Calu3 (cell line): Measurements from ENCODE around the gene ZNF444. TPM values are rescaled to one million over a fixed set of nuclear protein-coding genes. Genes with fewer than 3 reads are reported as not detected.

ENCODE experiments used
- BruUV-seq: library from RNA; stranded (reverse); fragments of 400-500 nt; replicated peaks from 2 replicates; lab custom pipeline; 2021; lab: Mats Ljungman, UMichigan
- CTCF ChIA-PET: fragments of 300-600 bp; sonication (Branson Sonifier 250); formaldehyde crosslinking; loops from one replicate; lab custom pipeline; 2022; ENCODE audit warnings: antibody characterized with exemption; lab: Charles Lee
- DNase-seq: peaks from one replicate; pipeline ENCODE4 v3.0.0; 2022
- H3K27ac Mint-ChIP-seq: one replicate; pipeline ENCODE4 v1.8.0; 2022; ENCODE audit warnings: mixed read lengths; ENCODE audit not compliant: unreplicated experiment
- H3K27me3 Mint-ChIP-seq: one replicate; pipeline ENCODE4 v1.8.0; 2022; ENCODE audit warnings: mixed read lengths; ENCODE audit not compliant: unreplicated experiment
- H3K36me3 Mint-ChIP-seq: one replicate; pipeline ENCODE4 v1.8.0; 2022; ENCODE audit warnings: mild to moderate bottlenecking, moderate library complexity, mixed read lengths; ENCODE audit not compliant: insufficient read depth, unreplicated experiment
- H3K4me1 Mint-ChIP-seq: one replicate; pipeline ENCODE4 v1.8.0; 2022; ENCODE audit warnings: mild to moderate bottlenecking, low read depth, mixed read lengths; ENCODE audit not compliant: unreplicated experiment
- H3K4me3 Mint-ChIP-seq: one replicate; pipeline ENCODE4 v1.8.0; 2022; ENCODE audit warnings: mild to moderate bottlenecking, low read depth, moderate library complexity, mixed read lengths; ENCODE audit not compliant: unreplicated experiment
- H3K9me3 Mint-ChIP-seq: one replicate; pipeline ENCODE4 v1.8.0; 2022; ENCODE audit warnings: low read depth, mixed read lengths; ENCODE audit not compliant: unreplicated experiment
- intact Hi-C: fragments of 100-400 bp; cut with micrococcal nuclease; formaldehyde crosslinking; loops from one replicate; pipeline ENCODE4 v1.10.0; 2022; ENCODE audit not compliant: unreplicated experiment
- total RNA-seq: library from RNA; stranded (reverse); gene quantifications from 2 replicates; pipeline ENCODE4 v1.2.3, GENCODE V29; 2022
- TF ChIP-seq, protein P1 (sequence below): fragments of 200-600 bp; IDR thresholded peaks from one replicate; pipeline ENCODE4 v1.8.0; 2022; ENCODE audit warnings: antibody characterized with exemption; ENCODE audit not compliant: unreplicated experiment

ZNF444 gene
- total RNA-seq, 1 experiment from 2014 or later, result 78.6 TPM

- no peaks in the 10 kb centered on the region for H3K4me1 Mint-ChIP-seq
- H3K4me3 Mint-ChIP-seq, result no peak overlapping the region
- CTCF ChIA-PET, result no interaction called here
- no TSS peak for BruUV-seq
- H3K27me3 Mint-ChIP-seq, result no peaks in the 10 kb centered on the region
- TF ChIP-seq, protein P1, sequence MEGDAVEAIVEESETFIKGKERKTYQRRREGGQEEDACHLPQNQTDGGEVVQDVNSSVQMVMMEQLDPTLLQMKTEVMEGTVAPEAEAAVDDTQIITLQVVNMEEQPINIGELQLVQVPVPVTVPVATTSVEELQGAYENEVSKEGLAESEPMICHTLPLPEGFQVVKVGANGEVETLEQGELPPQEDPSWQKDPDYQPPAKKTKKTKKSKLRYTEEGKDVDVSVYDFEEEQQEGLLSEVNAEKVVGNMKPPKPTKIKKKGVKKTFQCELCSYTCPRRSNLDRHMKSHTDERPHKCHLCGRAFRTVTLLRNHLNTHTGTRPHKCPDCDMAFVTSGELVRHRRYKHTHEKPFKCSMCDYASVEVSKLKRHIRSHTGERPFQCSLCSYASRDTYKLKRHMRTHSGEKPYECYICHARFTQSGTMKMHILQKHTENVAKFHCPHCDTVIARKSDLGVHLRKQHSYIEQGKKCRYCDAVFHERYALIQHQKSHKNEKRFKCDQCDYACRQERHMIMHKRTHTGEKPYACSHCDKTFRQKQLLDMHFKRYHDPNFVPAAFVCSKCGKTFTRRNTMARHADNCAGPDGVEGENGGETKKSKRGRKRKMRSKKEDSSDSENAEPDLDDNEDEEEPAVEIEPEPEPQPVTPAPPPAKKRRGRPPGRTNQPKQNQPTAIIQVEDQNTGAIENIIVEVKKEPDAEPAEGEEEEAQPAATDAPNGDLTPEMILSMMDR, result no peak
- intact Hi-C loops, result no loop called here
- no peak overlapping the region for H3K27ac Mint-ChIP-seq
- peaks cover 6% of the 10 kb centered on the region for H3K36me3 Mint-ChIP-seq
- H3K9me3 Mint-ChIP-seq, result no peaks in the 10 kb centered on the region
- DNase-seq, result no peak
Measured at GRCh38 chr19:56130006-56130405, 11.1 kb upstream of the ZNF444 start.

- Mint-ChIP-seq H3K4me3 (no peak overlapping the region), H3K27me3 (no peaks in the 10 kb centered on the region), H3K27ac (no peak overlapping the region), H3K4me1 (no peaks in the 10 kb centered on the region), H3K9me3 (no peaks in the 10 kb centered on the region), H3K36me3 (peaks cover 6% of the 10 kb centered on the region)
- DNase-seq, result no peak
- BruUV-seq, result no TSS peak
- CTCF ChIA-PET, result no interaction called here
- TF ChIP-seq, protein P1, result no peak
- intact Hi-C loops, result no loop called here
Measured at GRCh38 chr19:56131651-56132050, 9.4 kb upstream of the ZNF444 start.

DNA sequence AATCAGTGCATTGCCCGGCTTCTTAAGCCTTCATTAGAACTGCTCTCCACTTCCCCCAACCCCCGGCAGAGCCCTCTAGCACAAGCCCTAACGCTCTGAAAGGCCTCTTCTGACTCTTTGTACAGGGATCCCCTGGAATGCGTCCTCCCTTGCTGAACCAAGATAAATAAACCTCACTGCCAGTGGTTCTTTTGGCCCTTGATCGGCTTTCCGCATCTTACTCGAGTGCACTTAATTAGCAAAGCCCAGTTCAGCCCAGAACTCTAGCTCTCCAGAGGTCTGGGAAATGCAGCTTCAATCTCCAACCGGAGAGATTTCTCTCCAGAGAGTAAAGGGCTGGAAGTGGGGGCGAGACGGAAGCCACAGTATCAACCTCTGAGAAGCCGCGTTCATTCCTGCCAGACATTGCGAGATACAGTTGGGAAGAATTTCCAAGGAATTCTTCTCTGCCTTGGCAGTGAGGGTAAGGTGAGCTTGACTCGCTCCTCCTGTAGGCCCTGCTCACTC lies 8.7 kb upstream of the ZNF444 start:
- Mint-ChIP-seq H3K4me1 (peaks cover 5% of the 10 kb centered on the region), H3K27ac (no peak overlapping the region), H3K27me3 (no peaks in the 10 kb centered on the region), H3K4me3 (no peak overlapping the region), H3K9me3 (no peaks in the 10 kb centered on the region), H3K36me3 (peaks cover 6% of the 10 kb centered on the region)
- CTCF ChIA-PET, result interaction anchor here (0.9 kb wide), 1 partner anchor 12 kb away, joined by 5 read pairs; the partner anchor contains the start of gene ZNF787
- intact Hi-C loops, result no loop called here
- TF ChIP-seq, protein P1, result no peak
- no peak for DNase-seq
- BruUV-seq, result no TSS peak

GRCh38 chr19:56133858-56134653 lies 7.0 kb upstream of the ZNF444 start:
- DNase-seq, result no peak
- no peaks in the 10 kb centered on the region for H3K27me3 Mint-ChIP-seq
- no TSS peak for BruUV-seq
- TF ChIP-seq, protein P1, result no peak
- H3K4me1 Mint-ChIP-seq, result peaks cover 20% of the 10 kb centered on the region
- no peaks in the 10 kb centered on the region for H3K9me3 Mint-ChIP-seq
- H3K36me3 Mint-ChIP-seq, result peaks cover 6% of the 10 kb centered on the region
- no peak overlapping the region for H3K4me3 Mint-ChIP-seq
- no peak overlapping the region for H3K27ac Mint-ChIP-seq
- intact Hi-C loops, result no loop called here
- CTCF ChIA-PET, result interaction anchor here (0.7 kb wide), 1 partner anchor 9 kb away, joined by 3 read pairs; no protein-coding TSS in a partner anchor
